Breast epithelium (tissue), 3 donors: ENCODE results near the gene ARID1B.

Experiments used
- POLR2AphosphoS5 ChIP-seq, 3 donors: sonication (generic); formaldehyde crosslinking; IDR thresholded peaks; one replicate each; pipeline ENCODE4 v1.6.1; 2017; ENCODE audit warnings: antibody characterized with exemption in 3 of 3
- TF ChIP-seq, protein P1 (sequence below), 3 donors: fragments of 450-650 bp; IDR thresholded peaks; one replicate each; pipeline ENCODE4 v1.5.1; 2016 to 2017; ENCODE audit warnings: antibody characterized with exemption in 3 of 3, mild to moderate bottlenecking in 3 of 3, moderate library complexity in 3 of 3

DNA sequence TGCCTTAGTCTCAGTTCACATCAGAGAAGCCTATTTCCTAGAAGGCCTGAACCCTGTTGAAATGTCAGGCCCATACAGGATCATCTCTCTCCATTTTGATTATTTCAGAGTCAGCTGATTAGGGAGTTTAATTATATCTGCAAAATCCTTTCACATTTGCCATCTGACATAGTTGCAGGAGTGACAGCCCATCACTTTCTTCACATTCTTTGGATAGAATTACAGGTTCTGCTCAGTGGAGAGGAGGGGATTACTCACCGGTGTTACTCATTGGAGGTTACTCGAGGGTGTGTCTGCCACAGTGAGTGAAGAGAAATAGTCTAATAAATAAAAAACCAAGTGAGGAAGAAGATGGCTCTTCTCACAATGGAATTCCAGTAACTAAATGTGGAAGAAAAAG, 329.3 kb downstream of the ARID1B start:
- TF ChIP-seq POLR2AphosphoS5 (IDR thresholded peaks at IDR 0.05) = no peak
- TF ChIP-seq, protein P1, sequence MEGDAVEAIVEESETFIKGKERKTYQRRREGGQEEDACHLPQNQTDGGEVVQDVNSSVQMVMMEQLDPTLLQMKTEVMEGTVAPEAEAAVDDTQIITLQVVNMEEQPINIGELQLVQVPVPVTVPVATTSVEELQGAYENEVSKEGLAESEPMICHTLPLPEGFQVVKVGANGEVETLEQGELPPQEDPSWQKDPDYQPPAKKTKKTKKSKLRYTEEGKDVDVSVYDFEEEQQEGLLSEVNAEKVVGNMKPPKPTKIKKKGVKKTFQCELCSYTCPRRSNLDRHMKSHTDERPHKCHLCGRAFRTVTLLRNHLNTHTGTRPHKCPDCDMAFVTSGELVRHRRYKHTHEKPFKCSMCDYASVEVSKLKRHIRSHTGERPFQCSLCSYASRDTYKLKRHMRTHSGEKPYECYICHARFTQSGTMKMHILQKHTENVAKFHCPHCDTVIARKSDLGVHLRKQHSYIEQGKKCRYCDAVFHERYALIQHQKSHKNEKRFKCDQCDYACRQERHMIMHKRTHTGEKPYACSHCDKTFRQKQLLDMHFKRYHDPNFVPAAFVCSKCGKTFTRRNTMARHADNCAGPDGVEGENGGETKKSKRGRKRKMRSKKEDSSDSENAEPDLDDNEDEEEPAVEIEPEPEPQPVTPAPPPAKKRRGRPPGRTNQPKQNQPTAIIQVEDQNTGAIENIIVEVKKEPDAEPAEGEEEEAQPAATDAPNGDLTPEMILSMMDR (IDR thresholded peaks at IDR 0.05) = no peak
